GM23338 (cell line): ENCODE data around the gene AGRN. TPM values are rescaled to one million over a fixed set of nuclear protein-coding genes. Genes with fewer than 3 reads are reported as not detected.

ENCODE experiments used
- ATAC-seq: fragments of 200-7000 bp; cut with Tn5 transposase; 3 replicates; pipeline ENCODE4 v1.9.1; 2020
- DNase-seq: peaks from one replicate; pipeline ENCODE4 v3.0.0-alpha.2; 2015; ENCODE audit warnings: low spot score
- H2AFZ ChIP-seq: fragments of 200-600 bp; sonication (generic); 2 replicates; pipeline ENCODE4 v1.8.0; 2016; ENCODE audit warnings: antibody characterized with exemption, mild to moderate bottlenecking, moderate library complexity
- H3F3A ChIP-seq: fragments of 200-600 bp; sonication (generic); replicated peaks from 2 replicates; pipeline ENCODE4 v1.8.0; 2017; ENCODE audit warnings: antibody characterized with exemption, mixed run types, low read depth
- H3K27ac ChIP-seq: fragments of 200-600 bp; sonication (generic); 2 replicates; pipeline ENCODE4 v1.6.1; 2016; ENCODE audit warnings: low read depth
- H3K27me3 ChIP-seq: fragments of 200-600 bp; sonication (generic); 2 replicates; pipeline ENCODE4 v1.8.0; 2016; ENCODE audit warnings: mild to moderate bottlenecking, mixed run types, moderate library complexity; ENCODE audit not compliant: insufficient read depth
- H3K36me3 ChIP-seq: fragments of 200-600 bp; sonication (generic); 2 replicates; pipeline ENCODE4 v1.8.0; 2016; ENCODE audit warnings: mild to moderate bottlenecking; ENCODE audit not compliant: insufficient read depth
- H3K4me1 ChIP-seq: fragments of 200-600 bp; sonication (generic); 2 replicates; pipeline ENCODE4 v1.8.0; 2016; ENCODE audit warnings: mild to moderate bottlenecking, moderate library complexity; ENCODE audit not compliant: insufficient read depth
- H3K4me2 ChIP-seq: fragments of 200-600 bp; sonication (generic); 2 replicates; pipeline ENCODE4 v1.7.1; 2017; ENCODE audit warnings: mixed run types
- H3K4me3 ChIP-seq: fragments of 200-600 bp; sonication (generic); 2 replicates; pipeline ENCODE4 v1.6.1; 2016; ENCODE audit warnings: mixed run types
- H3K79me2 ChIP-seq: fragments of 200-600 bp; sonication (generic); replicated peaks from 2 replicates; pipeline ENCODE4 v1.8.0; 2017; ENCODE audit warnings: mild to moderate bottlenecking; ENCODE audit not compliant: insufficient read depth
- H3K9me2 ChIP-seq: fragments of 200-600 bp; sonication (generic); 2 replicates; pipeline ENCODE4 v1.8.0; 2017; ENCODE audit not compliant: insufficient read depth
- H4K20me1 ChIP-seq: fragments of 200-600 bp; sonication (generic); replicated peaks from 2 replicates; pipeline ENCODE4 v1.8.0; 2017; ENCODE audit warnings: mild to moderate bottlenecking; ENCODE audit not compliant: insufficient read depth
- H3K27ac Mint-ChIP-seq: 2 replicates; pipeline ENCODE4 v1.8.0; 2020; ENCODE audit warnings: inconsistent platforms, mild to moderate bottlenecking, moderate library complexity, mixed read lengths
- H3K27me3 Mint-ChIP-seq: 3 replicates; pipeline ENCODE4 v1.8.0; 2022; ENCODE audit warnings: low read depth, mild to moderate bottlenecking, moderate library complexity, mixed read lengths, inconsistent platforms; ENCODE audit not compliant: insufficient read depth, poor library complexity
- H3K36me3 Mint-ChIP-seq: 3 replicates; pipeline ENCODE4 v1.8.0; 2021; ENCODE audit warnings: low read depth, mild to moderate bottlenecking, inconsistent platforms, moderate library complexity, mixed read lengths
- H3K4me1 Mint-ChIP-seq: 3 replicates; pipeline ENCODE4 v1.8.0; 2020; ENCODE audit warnings: mild to moderate bottlenecking, inconsistent platforms, mixed read lengths
- H3K4me3 Mint-ChIP-seq: 3 replicates; pipeline ENCODE4 v1.8.0; 2021; ENCODE audit warnings: moderate library complexity, mild to moderate bottlenecking, inconsistent platforms, mixed read lengths
- H3K9me3 Mint-ChIP-seq: 3 replicates; pipeline ENCODE4 v1.8.0; 2020; ENCODE audit warnings: moderate library complexity, mild to moderate bottlenecking, inconsistent platforms, mixed read lengths
- CREB1 ChIP-seq: fragments of 250-450 bp; sonication (Bioruptor Pico); IDR thresholded peaks from 2 replicates; pipeline ENCODE4 v1.5.0; 2020; ENCODE audit warnings: low read depth, mild to moderate bottlenecking, moderate library complexity
- CTCF ChIP-seq, 2 experiments: fragments of 200-600 bp in 1 of 2; sonication (generic) in 1 of 2; conservative IDR thresholded peaks; 2 replicates each; pipeline versions ENCODE4 v1.5.1 to v1.6.1; 2016 to 2017; ENCODE audit warnings: antibody characterized with exemption in 2 of 2, low read depth in 2 of 2, mild to moderate bottlenecking in 2 of 2, moderate library complexity in 1 of 2
- ETS1 ChIP-seq: IDR thresholded peaks from 2 replicates; pipeline ENCODE4 v1.6.1; 2016; ENCODE audit warnings: antibody characterized with exemption
- EZH2 ChIP-seq: fragments of 200-600 bp; sonication (generic); IDR thresholded peaks from one replicate; pipeline ENCODE4 v1.8.0; 2017; ENCODE audit warnings: antibody characterized with exemption, mild to moderate bottlenecking, low read depth; ENCODE audit not compliant: unreplicated experiment
- EZH2phosphoT487 ChIP-seq: fragments of 200-600 bp; sonication (generic); IDR thresholded peaks from one replicate; pipeline ENCODE4 v1.8.1; 2018; ENCODE audit warnings: antibody characterized with exemption; ENCODE audit not compliant: unreplicated experiment
- JUNB ChIP-seq: IDR thresholded peaks from one replicate; pipeline ENCODE4 v1.6.1; 2016; ENCODE audit warnings: antibody characterized with exemption; ENCODE audit not compliant: unreplicated experiment
- NANOG ChIP-seq: IDR thresholded peaks from 2 replicates; pipeline ENCODE4 v1.6.1; 2016; ENCODE audit warnings: antibody characterized with exemption, borderline replicate concordance
- POLR2AphosphoS5 ChIP-seq: IDR thresholded peaks from 2 replicates; pipeline ENCODE4 v1.6.1; 2016; ENCODE audit warnings: antibody characterized with exemption, low read depth
- STAT1 ChIP-seq: IDR thresholded peaks from one replicate; pipeline ENCODE4 v1.6.1; 2016; ENCODE audit warnings: antibody characterized with exemption; ENCODE audit not compliant: unreplicated experiment
- ZNF114 ChIP-seq: fragments of 250-450 bp; sonication (Bioruptor Pico); IDR thresholded peaks from 2 replicates; pipeline ENCODE4 v1.5.0; 2020; ENCODE audit warnings: mild to moderate bottlenecking, moderate library complexity
- ZNF331 ChIP-seq: fragments of 250-450 bp; sonication (Bioruptor Pico); IDR thresholded peaks from 2 replicates; pipeline ENCODE4 v1.5.0; 2020; ENCODE audit warnings: low read depth, mild to moderate bottlenecking, moderate library complexity
- polyA plus RNA-seq: library from polyadenylated mRNA; unstranded; fragments of >200 nt; fragmentation: Nextera tagmentation; extraction: Ambion mirVana; gene quantifications from 2 replicates; pipeline ENCODE4 v1.2.1, GENCODE V29; 2016
- total RNA-seq: library from RNA; depleted of rRNA; stranded (reverse); fragments of >200 nt; shearing (Covaris generic); gene quantifications from 2 replicates; pipeline ENCODE4 v1.2.3, GENCODE V29; 2014
- TF ChIP-seq, protein P1 (sequence below): fragments of 250-450 bp; sonication (Bioruptor Pico); IDR thresholded peaks from 2 replicates; pipeline ENCODE4 v1.5.0; 2020; ENCODE audit warnings: mild to moderate bottlenecking, moderate library complexity
- TF ChIP-seq, protein P2 (sequence below): IDR thresholded peaks from one replicate; pipeline ENCODE4 v1.6.1; 2018; ENCODE audit warnings: antibody characterized with exemption; ENCODE audit not compliant: unreplicated experiment

AGRN gene
- total and polyA plus RNA-seq, 2 experiments from 2014 or later, result 12.3 to 185 TPM

GRCh38 chr1:1069056-1069710, 49.3 kb downstream of the AGRN start:
- no peak overlapping the region for H3K27ac ChIP-seq
- H3K4me3 Mint-ChIP-seq, result peak overlapping the region; percentile 72; the same call in 2 of the 3 replicates
- TF ChIP-seq EZH2 (no peak), ZNF114 (CRISPR knock-in tag) (no peak), CREB1 (CRISPR knock-in tag) (no peak), STAT1 (no peak), JUNB (no peak), NANOG (no peak), POLR2AphosphoS5 (no peak), EZH2phosphoT487 (no peak), ETS1 (no peak), CTCF (conservative IDR thresholded peaks at IDR 0.05; ENCODE audit: low read depth in 2 of 2) (no peak), ZNF331 (CRISPR knock-in tag) (no peak)
- TF ChIP-seq, protein P1, sequence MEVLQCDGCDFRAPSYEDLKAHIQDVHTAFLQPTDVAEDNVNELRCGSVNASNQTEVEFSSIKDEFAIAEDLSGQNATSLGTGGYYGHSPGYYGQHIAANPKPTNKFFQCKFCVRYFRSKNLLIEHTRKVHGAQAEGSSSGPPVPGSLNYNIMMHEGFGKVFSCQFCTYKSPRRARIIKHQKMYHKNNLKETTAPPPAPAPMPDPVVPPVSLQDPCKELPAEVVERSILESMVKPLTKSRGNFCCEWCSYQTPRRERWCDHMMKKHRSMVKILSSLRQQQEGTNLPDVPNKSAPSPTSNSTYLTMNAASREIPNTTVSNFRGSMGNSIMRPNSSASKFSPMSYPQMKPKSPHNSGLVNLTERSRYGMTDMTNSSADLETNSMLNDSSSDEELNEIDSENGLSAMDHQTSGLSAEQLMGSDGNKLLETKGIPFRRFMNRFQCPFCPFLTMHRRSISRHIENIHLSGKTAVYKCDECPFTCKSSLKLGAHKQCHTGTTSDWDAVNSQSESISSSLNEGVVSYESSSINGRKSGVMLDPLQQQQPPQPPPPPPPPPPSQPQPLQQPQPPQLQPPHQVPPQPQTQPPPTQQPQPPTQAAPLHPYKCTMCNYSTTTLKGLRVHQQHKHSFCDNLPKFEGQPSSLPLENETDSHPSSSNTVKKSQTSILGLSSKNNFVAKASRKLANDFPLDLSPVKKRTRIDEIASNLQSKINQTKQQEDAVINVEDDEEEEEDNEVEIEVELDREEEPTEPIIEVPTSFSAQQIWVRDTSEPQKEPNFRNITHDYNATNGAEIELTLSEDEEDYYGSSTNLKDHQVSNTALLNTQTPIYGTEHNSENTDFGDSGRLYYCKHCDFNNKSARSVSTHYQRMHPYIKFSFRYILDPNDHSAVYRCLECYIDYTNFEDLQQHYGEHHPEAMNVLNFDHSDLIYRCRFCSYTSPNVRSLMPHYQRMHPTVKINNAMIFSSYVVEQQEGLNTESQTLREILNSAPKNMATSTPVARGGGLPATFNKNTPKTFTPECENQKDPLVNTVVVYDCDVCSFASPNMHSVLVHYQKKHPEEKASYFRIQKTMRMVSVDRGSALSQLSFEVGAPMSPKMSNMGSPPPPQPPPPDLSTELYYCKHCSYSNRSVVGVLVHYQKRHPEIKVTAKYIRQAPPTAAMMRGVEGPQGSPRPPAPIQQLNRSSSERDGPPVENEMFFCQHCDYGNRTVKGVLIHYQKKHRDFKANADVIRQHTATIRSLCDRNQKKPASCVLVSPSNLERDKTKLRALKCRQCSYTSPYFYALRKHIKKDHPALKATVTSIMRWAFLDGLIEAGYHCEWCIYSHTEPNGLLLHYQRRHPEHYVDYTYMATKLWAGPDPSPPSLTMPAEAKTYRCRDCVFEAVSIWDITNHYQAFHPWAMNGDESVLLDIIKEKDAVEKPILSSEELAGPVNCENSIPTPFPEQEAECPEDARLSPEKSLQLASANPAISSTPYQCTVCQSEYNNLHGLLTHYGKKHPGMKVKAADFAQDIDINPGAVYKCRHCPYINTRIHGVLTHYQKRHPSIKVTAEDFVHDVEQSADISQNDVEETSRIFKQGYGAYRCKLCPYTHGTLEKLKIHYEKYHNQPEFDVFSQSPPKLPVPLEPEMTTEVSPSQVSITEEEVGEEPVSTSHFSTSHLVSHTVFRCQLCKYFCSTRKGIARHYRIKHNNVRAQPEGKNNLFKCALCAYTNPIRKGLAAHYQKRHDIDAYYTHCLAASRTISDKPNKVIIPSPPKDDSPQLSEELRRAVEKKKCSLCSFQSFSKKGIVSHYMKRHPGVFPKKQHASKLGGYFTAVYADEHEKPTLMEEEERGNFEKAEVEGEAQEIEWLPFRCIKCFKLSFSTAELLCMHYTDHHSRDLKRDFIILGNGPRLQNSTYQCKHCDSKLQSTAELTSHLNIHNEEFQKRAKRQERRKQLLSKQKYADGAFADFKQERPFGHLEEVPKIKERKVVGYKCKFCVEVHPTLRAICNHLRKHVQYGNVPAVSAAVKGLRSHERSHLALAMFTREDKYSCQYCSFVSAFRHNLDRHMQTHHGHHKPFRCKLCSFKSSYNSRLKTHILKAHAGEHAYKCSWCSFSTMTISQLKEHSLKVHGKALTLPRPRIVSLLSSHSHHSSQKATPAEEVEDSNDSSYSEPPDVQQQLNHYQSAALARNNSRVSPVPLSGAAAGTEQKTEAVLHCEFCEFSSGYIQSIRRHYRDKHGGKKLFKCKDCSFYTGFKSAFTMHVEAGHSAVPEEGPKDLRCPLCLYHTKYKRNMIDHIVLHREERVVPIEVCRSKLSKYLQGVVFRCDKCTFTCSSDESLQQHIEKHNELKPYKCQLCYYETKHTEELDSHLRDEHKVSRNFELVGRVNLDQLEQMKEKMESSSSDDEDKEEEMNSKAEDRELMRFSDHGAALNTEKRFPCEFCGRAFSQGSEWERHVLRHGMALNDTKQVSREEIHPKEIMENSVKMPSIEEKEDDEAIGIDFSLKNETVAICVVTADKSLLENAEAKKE (CRISPR knock-in tag), result no peak
- TF ChIP-seq, protein P2, sequence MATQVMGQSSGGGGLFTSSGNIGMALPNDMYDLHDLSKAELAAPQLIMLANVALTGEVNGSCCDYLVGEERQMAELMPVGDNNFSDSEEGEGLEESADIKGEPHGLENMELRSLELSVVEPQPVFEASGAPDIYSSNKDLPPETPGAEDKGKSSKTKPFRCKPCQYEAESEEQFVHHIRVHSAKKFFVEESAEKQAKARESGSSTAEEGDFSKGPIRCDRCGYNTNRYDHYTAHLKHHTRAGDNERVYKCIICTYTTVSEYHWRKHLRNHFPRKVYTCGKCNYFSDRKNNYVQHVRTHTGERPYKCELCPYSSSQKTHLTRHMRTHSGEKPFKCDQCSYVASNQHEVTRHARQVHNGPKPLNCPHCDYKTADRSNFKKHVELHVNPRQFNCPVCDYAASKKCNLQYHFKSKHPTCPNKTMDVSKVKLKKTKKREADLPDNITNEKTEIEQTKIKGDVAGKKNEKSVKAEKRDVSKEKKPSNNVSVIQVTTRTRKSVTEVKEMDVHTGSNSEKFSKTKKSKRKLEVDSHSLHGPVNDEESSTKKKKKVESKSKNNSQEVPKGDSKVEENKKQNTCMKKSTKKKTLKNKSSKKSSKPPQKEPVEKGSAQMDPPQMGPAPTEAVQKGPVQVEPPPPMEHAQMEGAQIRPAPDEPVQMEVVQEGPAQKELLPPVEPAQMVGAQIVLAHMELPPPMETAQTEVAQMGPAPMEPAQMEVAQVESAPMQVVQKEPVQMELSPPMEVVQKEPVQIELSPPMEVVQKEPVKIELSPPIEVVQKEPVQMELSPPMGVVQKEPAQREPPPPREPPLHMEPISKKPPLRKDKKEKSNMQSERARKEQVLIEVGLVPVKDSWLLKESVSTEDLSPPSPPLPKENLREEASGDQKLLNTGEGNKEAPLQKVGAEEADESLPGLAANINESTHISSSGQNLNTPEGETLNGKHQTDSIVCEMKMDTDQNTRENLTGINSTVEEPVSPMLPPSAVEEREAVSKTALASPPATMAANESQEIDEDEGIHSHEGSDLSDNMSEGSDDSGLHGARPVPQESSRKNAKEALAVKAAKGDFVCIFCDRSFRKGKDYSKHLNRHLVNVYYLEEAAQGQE, result no peak

More at GRCh38 chr1:1069056-1069710, 49.3 kb downstream of the AGRN start:
- no peaks in the 10 kb centered on the region for H3K36me3 Mint-ChIP-seq
- no peaks in the 10 kb centered on the region for H3K9me3 Mint-ChIP-seq
- peak overlapping the region; percentile 80 for H3K4me2 ChIP-seq
- H3F3A ChIP-seq, result no peaks in the 10 kb centered on the region
- peaks cover 12% of the 10 kb centered on the region for H3K27me3 Mint-ChIP-seq
- no peaks in the 10 kb centered on the region for H3K36me3 ChIP-seq
- peaks cover 20% of the 10 kb centered on the region; the same call in 1 of the 2 replicates for H3K27me3 ChIP-seq
- H3K4me1 ChIP-seq, result peaks cover 6% of the 10 kb centered on the region; the same call in 1 of the 2 replicates
- H3K27ac Mint-ChIP-seq, result no peak overlapping the region
- no peaks in the 10 kb centered on the region for H3K9me2 ChIP-seq
- ATAC-seq, result peak; percentile 49
- peak; percentile 82 for DNase-seq
- H4K20me1 ChIP-seq, result no peaks in the 10 kb centered on the region; the same call in 1 of the 2 replicates
- H3K4me1 Mint-ChIP-seq, result no peaks in the 10 kb centered on the region
- H3K4me3 ChIP-seq, result peak overlapping the region; percentile 71
- no peaks in the 10 kb centered on the region for H3K79me2 ChIP-seq
- H2AFZ ChIP-seq, result peak overlapping the region; percentile 74; the same call in 1 of the 2 replicates
